RWPE1 (cell line): ENCODE results near the gene BHLHE41.
A peak's percentile ranks its signal among the peaks of the same experiment; 100 is the strongest.

ENCODE experiments used
- CTCF ChIA-PET: fragments of 350-600 bp; sonication (Branson Sonifier 250); formaldehyde crosslinking; extraction: SDS; loops from one replicate; lab custom pipeline; 2021; lab: Yijun Ruan, JAX
- POLR2A ChIA-PET: fragments of 400-600 bp; formaldehyde crosslinking; extraction: SDS; loops from one replicate; lab custom pipeline; 2020; ENCODE audit warnings: antibody characterized with exemption; ENCODE audit not compliant: low non-redundant PET; lab: Yijun Ruan, JAX
- DNase-seq: peaks from one replicate; pipeline ENCODE4 v3.0.0; 2012; ENCODE audit warnings: low spot score
- H3K27ac ChIP-seq: fragments of 450-650 bp; 2 replicates; pipeline ENCODE4 v1.5.1; 2017
- CTCF ChIP-seq: fragments of 450-650 bp; conservative IDR thresholded peaks from 2 replicates; pipeline ENCODE4 v1.5.1; 2017; ENCODE audit warnings: low read depth, mild to moderate bottlenecking

The BHLHE41 gene

GRCh38 chr12:26124446-26125399, at the start of gene BHLHE41:
TSS of gene BHLHE41 (minus strand) at chr12:26125037. CDS start at chr12:26124779, 258 bp downstream.
- no peak for TF ChIP-seq CTCF
- H3K27ac ChIP-seq, result peak within 1 kb of the TSS; percentile 93
- POLR2A ChIA-PET, result no interaction called here
- CTCF ChIA-PET, result interaction anchor here (0.5 to 1.3 kb wide), 2 partner anchors 101 to 577 kb away, joined by 3 to 4 read pairs; no protein-coding TSS in a partner anchor
- peak; percentile 18 for DNase-seq

GRCh38 chr12:26172946-26173552, 48.2 kb upstream of the BHLHE41 start:
- H3K27ac ChIP-seq, result no peak overlapping the region
- ChIA-PET CTCF (no interaction called here), POLR2A (no interaction called here)
- no peak for TF ChIP-seq CTCF
- DNase-seq, result no peak

- POLR2A ChIA-PET, result no interaction called here
- CTCF ChIA-PET, result no interaction called here
- TF ChIP-seq CTCF, result no peak
- DNase-seq, result no peak
- H3K27ac ChIP-seq, result no peak overlapping the region
Measured at GRCh38 chr12:26172539-26172938, 47.7 kb upstream of the BHLHE41 start.

GRCh38 chr12:26172013-26172412, 47.2 kb upstream of the BHLHE41 start:
- POLR2A ChIA-PET, result no interaction called here
- DNase-seq, result no peak
- no peak overlapping the region for H3K27ac ChIP-seq
- TF ChIP-seq CTCF, result no peak
- CTCF ChIA-PET, result interaction anchor here (0.6 kb wide), 2 partner anchors 535 to 604 kb away, joined by 3 to 4 read pairs; no protein-coding TSS in a partner anchor

GRCh38 chr12:26164118-26164517, 39.3 kb upstream of the BHLHE41 start:
- ChIA-PET CTCF (no interaction called here), POLR2A (no interaction called here)
- H3K27ac ChIP-seq, result no peak overlapping the region
- no peak for TF ChIP-seq CTCF
- no peak for DNase-seq

- no peak for TF ChIP-seq CTCF
- ChIA-PET CTCF (no interaction called here), POLR2A (no interaction called here)
- H3K27ac ChIP-seq, result no peak overlapping the region
- DNase-seq, result no peak
Measured at GRCh38 chr12:26162905-26163304, 38.1 kb upstream of the BHLHE41 start.
